ENCODE measurements around the gene TFR2.

GRCh38 chr7:100640517-100641440, 573 bp downstream of the TFR2 start:
- TF ChIP-seq CTCF (IDR thresholded peaks at IDR 0.05) (no peak), POLR2A (IDR thresholded peaks at IDR 0.05) (no peak)

Measured in breast epithelium (tissue), 3 donors.